ENCODE data around the gene PLCL2.

GRCh38 chr3:17028363-17028762, 143.6 kb downstream of the PLCL2 start:
- TF ChIP-seq CTCF (IDR thresholded peaks at IDR 0.05; ENCODE audit: low read depth, low read length) (no peak), MYC (IDR thresholded peaks at IDR 0.05; ENCODE audit: low read depth, low read length) (no peak)

Measured in NB4 (cell line).